IPS-18c (cell line): ENCODE results near the gene SMC4.

Source experiments
- H3K4me3 ChIP-seq: 2 replicates; pipeline ENCODE4 v1.7.0; 2013; ENCODE audit warnings: low read depth, mild to moderate bottlenecking, low read length, moderate library complexity; ENCODE audit not compliant: insufficient read depth
- H3K9me3 ChIP-seq: one replicate; pipeline ENCODE4 v1.6.1; 2013; ENCODE audit warnings: mild to moderate bottlenecking, low read length, moderate library complexity; ENCODE audit not compliant: control insufficient read depth, insufficient read depth

Gene SMC4

GRCh38 chr3:160390565-160391138, 8.8 kb upstream of the SMC4 start:
- H3K4me3 ChIP-seq = no peak overlapping the region

DNA sequence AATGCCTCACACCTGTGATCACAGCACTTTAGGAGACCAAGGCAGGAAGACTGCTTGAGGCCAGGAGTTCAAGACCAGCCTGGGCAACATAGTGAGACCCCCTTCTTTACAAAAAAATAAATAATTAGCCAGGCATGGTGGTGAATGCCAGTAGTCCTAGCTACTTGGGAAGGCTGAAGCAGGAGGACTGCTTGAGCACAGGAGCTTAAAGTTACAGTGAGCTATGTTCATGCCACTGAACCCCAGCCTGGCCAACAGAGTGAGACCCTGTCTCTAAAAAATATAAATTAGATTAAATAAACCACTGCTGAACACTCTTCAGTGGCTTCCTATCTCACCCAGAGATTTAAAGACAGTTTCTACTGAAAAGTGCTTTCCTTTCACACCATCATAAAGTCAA, 6.7 kb upstream of the SMC4 start:
- no peaks in the 10 kb centered on the region for H3K9me3 ChIP-seq
- no peak overlapping the region for H3K4me3 ChIP-seq

More at GRCh38 chr3:160390565-160391138, 8.8 kb upstream of the SMC4 start:
- no peaks in the 10 kb centered on the region for H3K9me3 ChIP-seq

GRCh38 chr3:160393346-160394008, 6.0 kb upstream of the SMC4 start:
- no peaks in the 10 kb centered on the region for H3K9me3 ChIP-seq
- H3K4me3 ChIP-seq = no peak overlapping the region

DNA sequence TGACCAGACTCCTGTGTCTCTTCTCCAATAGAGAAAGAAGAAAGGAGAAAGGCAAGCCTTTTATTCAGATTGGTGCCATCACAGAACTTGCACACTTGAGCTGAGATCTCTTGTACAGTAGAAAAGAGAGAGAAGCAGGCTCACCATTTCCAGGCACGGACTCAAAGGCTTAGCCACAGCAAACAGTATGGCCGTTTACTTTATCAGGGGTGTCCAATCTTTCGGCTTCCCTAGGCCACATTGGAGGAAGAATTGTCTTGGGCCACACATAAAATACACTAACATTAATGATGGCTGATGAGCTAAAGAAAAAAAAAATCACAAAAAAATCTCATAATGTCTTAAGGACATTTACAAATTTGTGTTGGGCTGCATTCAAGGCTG, 5.4 kb upstream of the SMC4 start:
- H3K4me3 ChIP-seq = no peak overlapping the region
- no peaks in the 10 kb centered on the region for H3K9me3 ChIP-seq

DNA sequence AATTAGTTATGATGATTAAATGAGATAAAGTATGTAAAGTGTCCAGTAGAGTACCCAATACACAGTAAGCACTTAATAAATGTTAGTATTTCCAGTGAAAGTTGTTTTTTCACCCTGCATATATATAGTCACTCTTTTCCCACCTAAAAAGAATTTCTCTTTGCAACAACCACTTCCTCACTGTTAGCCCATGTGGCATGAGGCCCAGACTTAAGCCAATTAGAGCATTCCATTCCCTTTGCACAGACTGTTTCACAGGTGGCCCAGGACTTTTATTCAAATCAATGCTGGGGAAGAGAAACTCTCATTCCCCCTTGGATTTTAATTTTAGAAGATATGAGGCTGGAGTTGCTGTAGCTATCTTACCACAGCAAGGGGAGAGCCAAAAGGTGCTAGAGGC, 4.2 kb upstream of the SMC4 start:
- no peaks in the 10 kb centered on the region for H3K9me3 ChIP-seq
- H3K4me3 ChIP-seq = no peak overlapping the region

- Histone ChIP-seq H3K4me3 (peak overlapping the region; percentile 93), H3K9me3 (no peaks in the 10 kb centered on the region)
Measured at GRCh38 chr3:160398820-160399124, 678 bp upstream of the SMC4 start.

GRCh38 chr3:160400030-160400701, 716 bp downstream of the SMC4 start:
- Histone ChIP-seq H3K9me3 (no peaks in the 10 kb centered on the region), H3K4me3 (peak overlapping the region; percentile 93)

- Histone ChIP-seq H3K4me3 (peak overlapping the region; percentile 93), H3K9me3 (no peaks in the 10 kb centered on the region)
Measured at GRCh38 chr3:160400702-160401150, 1.3 kb downstream of the SMC4 start.

- peak overlapping the region; percentile 93 for H3K4me3 ChIP-seq
- H3K9me3 ChIP-seq = no peaks in the 10 kb centered on the region
Measured at GRCh38 chr3:160401291-160402095, 2.0 kb downstream of the SMC4 start.

GRCh38 chr3:160402221-160403027, 3.0 kb downstream of the SMC4 start:
- H3K9me3 ChIP-seq = no peaks in the 10 kb centered on the region
- H3K4me3 ChIP-seq = no peak overlapping the region; the same call in 1 of the 2 replicates

DNA sequence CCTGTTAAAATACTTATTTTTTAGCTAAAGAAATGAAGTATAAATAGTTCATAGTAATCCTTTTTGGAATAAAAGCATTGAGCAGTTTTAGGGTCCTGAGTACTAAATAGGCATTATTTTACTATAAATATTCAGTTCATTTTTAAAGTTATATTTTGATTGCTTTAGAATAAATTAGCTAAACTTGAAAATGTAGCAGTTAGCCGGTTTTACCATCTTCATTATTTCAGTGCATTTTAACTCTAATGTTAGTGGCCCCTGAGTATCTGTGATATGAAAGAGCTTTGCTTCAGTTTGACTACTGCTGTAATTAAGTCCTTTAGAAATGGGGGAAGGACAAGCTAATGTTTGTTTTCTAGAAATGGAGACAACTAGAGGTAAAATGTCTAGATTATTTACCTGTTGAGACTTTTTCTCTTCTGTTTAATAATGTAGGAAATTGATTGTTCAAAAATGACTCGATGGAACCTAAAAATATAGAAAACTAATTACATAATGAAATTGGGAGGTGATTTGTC, 3.6 kb downstream of the SMC4 start:
- H3K9me3 ChIP-seq = no peaks in the 10 kb centered on the region
- H3K4me3 ChIP-seq = no peak overlapping the region

DNA sequence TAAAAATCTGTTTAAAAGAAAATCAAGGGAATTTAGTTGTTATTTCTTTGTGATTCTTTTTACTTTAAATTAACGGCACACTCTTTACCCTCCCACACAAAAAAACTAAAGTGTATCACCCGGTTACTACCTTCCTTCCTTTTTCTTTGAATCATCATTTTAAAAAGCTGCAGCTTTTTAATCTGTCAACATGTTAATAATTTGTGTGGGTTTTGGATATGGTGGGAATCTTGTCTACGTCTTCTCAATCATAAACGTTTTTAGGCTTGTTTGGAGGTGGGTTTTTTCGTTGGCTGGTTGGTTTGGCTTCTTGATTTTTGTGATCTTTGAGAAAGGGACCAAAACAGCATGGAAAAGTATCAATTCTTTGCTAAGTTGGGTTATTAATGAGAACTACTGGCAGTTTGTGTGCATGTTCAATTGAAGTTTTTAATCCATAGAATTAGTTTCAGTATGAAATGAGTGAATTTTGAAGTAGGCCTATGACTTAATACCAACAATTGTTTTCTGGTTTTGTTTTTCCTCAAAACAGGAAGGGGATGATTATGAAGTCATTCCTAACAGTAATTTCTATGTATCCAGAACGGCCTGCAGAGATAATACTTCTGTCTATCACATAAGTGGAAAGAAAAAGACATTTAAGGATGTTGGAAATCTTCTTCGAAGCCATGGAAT, 4.5 kb downstream of the SMC4 start:
- no peak overlapping the region for H3K4me3 ChIP-seq
- H3K9me3 ChIP-seq = no peaks in the 10 kb centered on the region

DNA sequence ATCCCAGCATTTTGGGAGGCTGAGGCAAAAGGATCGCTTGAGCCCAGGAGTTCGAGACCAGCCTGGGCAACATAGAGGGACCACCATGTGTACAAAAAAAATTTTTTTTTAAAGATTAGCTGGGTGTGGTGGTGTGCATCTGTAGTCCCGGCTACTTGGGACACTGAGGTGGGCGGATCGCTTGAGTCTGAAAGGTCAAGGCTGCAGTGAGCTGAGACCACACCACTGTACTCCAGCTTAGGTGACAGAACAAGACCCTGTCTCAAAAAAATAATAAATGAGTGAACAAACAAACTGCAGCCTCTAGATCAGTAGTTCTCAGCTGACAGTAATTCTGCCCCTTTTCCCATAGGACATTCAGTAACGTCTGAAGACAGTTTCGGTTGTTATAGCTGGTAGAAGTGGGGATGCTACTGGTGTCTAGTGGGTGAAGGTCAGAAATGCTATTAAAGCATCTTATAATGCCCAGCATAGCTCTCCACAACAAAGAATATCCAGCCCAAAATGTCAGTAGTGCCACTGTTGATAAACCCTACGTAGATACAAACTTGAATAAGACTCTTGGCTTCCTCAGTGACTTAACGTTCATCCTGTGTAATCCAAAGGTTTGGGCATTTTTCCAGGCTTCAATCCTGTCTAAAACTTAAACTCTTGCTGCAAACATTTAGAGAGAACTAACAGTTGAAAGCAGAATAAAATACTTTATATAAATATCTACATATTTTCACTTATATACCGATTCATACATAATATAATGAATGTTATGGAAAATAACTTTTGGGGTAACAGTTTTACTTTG, 10.6 kb downstream of the SMC4 start:
- no peak overlapping the region for H3K4me3 ChIP-seq
- no peaks in the 10 kb centered on the region for H3K9me3 ChIP-seq

DNA sequence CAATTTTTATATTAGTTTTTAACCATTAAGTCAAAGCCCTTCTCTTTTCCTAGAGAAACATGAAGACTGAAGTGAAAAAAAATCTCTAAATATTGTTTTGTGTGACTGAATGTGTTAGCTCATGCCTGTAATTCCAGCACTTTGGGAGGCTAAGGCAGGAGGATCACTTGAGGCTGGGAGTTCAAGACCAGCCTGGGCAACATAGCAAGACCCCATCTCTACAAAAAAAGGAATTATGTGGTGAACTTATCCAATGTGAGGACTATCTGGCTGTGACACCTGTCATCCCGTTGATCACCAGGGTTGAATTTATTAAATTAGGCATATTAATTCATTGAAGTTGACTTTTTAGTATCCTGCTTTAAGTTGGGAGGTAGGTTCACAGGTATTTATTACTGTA, 13.0 kb downstream of the SMC4 start:
- H3K4me3 ChIP-seq = no peak overlapping the region
- H3K9me3 ChIP-seq = no peaks in the 10 kb centered on the region

- Histone ChIP-seq H3K9me3 (no peaks in the 10 kb centered on the region), H3K4me3 (no peak overlapping the region)
Measured at GRCh38 chr3:160413613-160414248, 14.3 kb downstream of the SMC4 start.
